Esophagus muscularis mucosa (tissue), 4 donors: ENCODE results near the gene TRIM8.

ENCODE experiments used
- CTCF ChIP-seq, 3 experiments: fragments of 200-600 bp in 2 of 3; fragments of 450-650 bp in 1 of 3; sonication (generic) in 2 of 3; IDR thresholded peaks; one replicate each; pipeline ENCODE4 v1.5.1; 2017 to 2019; ENCODE audit warnings: antibody characterized with exemption in 3 of 3, mild to moderate bottlenecking in 2 of 3, moderate library complexity in 1 of 3
- EP300 ChIP-seq: sonication (generic); formaldehyde crosslinking; IDR thresholded peaks from one replicate; pipeline ENCODE4 v1.6.1; 2017; ENCODE audit warnings: antibody characterized with exemption
- POLR2A ChIP-seq: fragments of 450-650 bp; IDR thresholded peaks from one replicate; pipeline ENCODE4 v1.6.1; 2017; ENCODE audit warnings: antibody characterized with exemption, moderate library complexity, mild to moderate bottlenecking, low read depth
- POLR2AphosphoS5 ChIP-seq, 2 donors: sonication (generic); formaldehyde crosslinking; IDR thresholded peaks; one replicate each; pipeline ENCODE4 v1.6.1; 2017; ENCODE audit warnings: antibody characterized with exemption in 2 of 2

DNA sequence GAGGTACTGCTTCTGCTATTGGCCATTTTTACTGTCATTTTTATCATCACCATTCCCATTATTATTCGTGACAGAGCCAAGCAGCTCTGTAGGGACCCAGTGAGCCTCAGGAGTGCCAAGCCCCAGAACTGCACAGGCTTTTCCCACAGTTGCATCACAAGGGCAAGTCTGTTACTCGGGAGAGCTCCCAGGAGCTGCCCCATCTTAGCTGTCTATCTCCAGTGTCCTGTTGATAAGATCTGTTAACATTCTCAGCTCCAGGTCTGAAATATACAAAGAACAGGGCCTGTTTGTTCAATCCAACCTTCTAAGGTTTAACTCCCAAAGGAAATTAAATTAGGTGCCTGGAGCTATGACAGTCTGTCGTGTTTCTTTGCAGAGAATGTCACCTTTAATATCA, 20.2 kb upstream of the TRIM8 start:
- TF ChIP-seq CTCF (IDR thresholded peaks at IDR 0.05), result no peak
- TF ChIP-seq POLR2A, result no peak
- TF ChIP-seq EP300, result no peak
- TF ChIP-seq POLR2AphosphoS5 (IDR thresholded peaks at IDR 0.05), result no peak
